ENCODE results near the gene NKPD1. TPM values are rescaled to one million over a fixed set of nuclear protein-coding genes. Genes with fewer than 3 reads are reported as not detected.

NKPD1 gene
- polyA plus RNA-seq, 1 of the 3 experiments (the other 2 are of a cell fraction): 0.12 TPM

GRCh38 chr19:45114116-45114515 is 46.7 kb downstream of the NKPD1 start:
- Histone ChIP-seq H3K9me3 (no peaks in the 10 kb centered on the region), H4K20me1 (ENCODE audit: insufficient read depth) (peaks cover 94% of the 10 kb centered on the region), H2AFZ (ENCODE audit: low read depth) (no peak overlapping the region), H3K27ac (ENCODE audit: low read depth in 2 of 2, low read length in 1 of 2) (no peak overlapping the region), H3F3A (replicated peaks; ENCODE audit: insufficient read depth) (no peaks in the 10 kb centered on the region), H3K4me2 (no peak overlapping the region), H3K4me3 (ENCODE audit: low read depth in 2 of 2, low read length in 1 of 2) (no peak overlapping the region), H3K79me2 (ENCODE audit: insufficient read depth) (peaks cover 90% of the 10 kb centered on the region), H3K9ac (no peak overlapping the region), H3K36me3 (replicated peaks in 1 of 2; ENCODE audit: control insufficient read depth in 1 of 2, insufficient read depth in 2 of 2, low read length in 1 of 2) (no peaks in the 10 kb centered on the region), H3K4me1 (ENCODE audit: control insufficient read depth in 1 of 2, insufficient read depth in 2 of 2, low read depth in 1 of 2, low read length in 1 of 2) (peaks cover 0 to 4% of the 10 kb centered on the region in 2 experiments; a peak in 1 of 4 replicates), H3K27me3 (ENCODE audit: insufficient read depth) (no peaks in the 10 kb centered on the region), H3K9me2 (no peaks in the 10 kb centered on the region)
- CTCF ChIA-PET: interaction anchor here (1.0 kb wide), 1 partner anchor 12 kb away, joined by 3 read pairs; no protein-coding TSS in a partner anchor
- no peak for TF ChIP-seq JUND (IDR thresholded peaks at IDR 0.05)
- TF ChIP-seq USF2 (IDR thresholded peaks at IDR 0.05; ENCODE audit: borderline replicate concordance, low read depth, low read length): no peak
- no peak for TF ChIP-seq ZBTB33 (IDR thresholded peaks at IDR 0.05; ENCODE audit: borderline replicate concordance, low read depth)
- no peak for TF ChIP-seq SIN3A (IDR thresholded peaks at IDR 0.05; ENCODE audit: borderline replicate concordance, low read depth, low read length)
- TF ChIP-seq CHD2 (IDR thresholded peaks at IDR 0.05; ENCODE audit: low read length, partially characterized antibody): no peak
- no peak for TF ChIP-seq YY1 (IDR thresholded peaks at IDR 0.05; ENCODE audit: low read depth)
- TF ChIP-seq MEF2A (IDR thresholded peaks at IDR 0.05; ENCODE audit: borderline replicate concordance, low read depth): no peak
- no peak for TF ChIP-seq NRF1 (IDR thresholded peaks at IDR 0.05; ENCODE audit: low read depth, low read length)
- no peak for TF ChIP-seq SMC3 (IDR thresholded peaks at IDR 0.05; ENCODE audit: low read depth, low read length)
- no peak for TF ChIP-seq CTCF (IDR thresholded peaks at IDR 0.05)
- TF ChIP-seq, protein P1, sequence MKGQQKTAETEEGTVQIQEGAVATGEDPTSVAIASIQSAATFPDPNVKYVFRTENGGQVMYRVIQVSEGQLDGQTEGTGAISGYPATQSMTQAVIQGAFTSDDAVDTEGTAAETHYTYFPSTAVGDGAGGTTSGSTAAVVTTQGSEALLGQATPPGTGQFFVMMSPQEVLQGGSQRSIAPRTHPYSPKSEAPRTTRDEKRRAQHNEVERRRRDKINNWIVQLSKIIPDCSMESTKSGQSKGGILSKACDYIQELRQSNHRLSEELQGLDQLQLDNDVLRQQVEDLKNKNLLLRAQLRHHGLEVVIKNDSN (IDR thresholded peaks at IDR 0.05; ENCODE audit: borderline replicate concordance, low read depth): no peak
- no peak for TF ChIP-seq EP300 (IDR thresholded peaks at IDR 0.05; ENCODE audit: borderline replicate concordance in 1 of 2, low read depth in 1 of 2, low read length in 1 of 2)
- no peak for TF ChIP-seq FOXM1 (IDR thresholded peaks at IDR 0.05; ENCODE audit: low read depth)
- POLR2A ChIA-PET: no interaction called here
- DNase-seq: no peak
- 90% methylated on average over 4 of the region's 4 CpGs for WGBS (ENCODE audit: low lambda C conversion rate)
